Thymus (tissue), 11 donors: Measurements from ENCODE around the gene TBC1D14. TPM values are rescaled to one million over a fixed set of nuclear protein-coding genes. Genes with fewer than 3 reads are reported as not detected.

ENCODE experiments used
- DNase-seq, 9 donors: peaks; one replicate each; pipeline ENCODE4 v3.0.0-alpha.2; 2013; ENCODE audit warnings: low spot score in 9 of 9, low read depth in 6 of 9, missing footprints in 1 of 9
- H3K27ac ChIP-seq, 2 donors: one replicate each; pipeline ENCODE4 v1.5.1; 2013; ENCODE audit warnings: control low read depth in 1 of 2, low read depth in 1 of 2, low read length in 1 of 2, mild to moderate bottlenecking in 1 of 2, moderate library complexity in 1 of 2
- H3K27me3 ChIP-seq, 2 donors: one replicate each; pipeline ENCODE4 v1.5.1; 2013; ENCODE audit warnings: low read length in 1 of 2; ENCODE audit not compliant: control insufficient read depth in 2 of 2, insufficient read depth in 1 of 2
- H3K36me3 ChIP-seq, 2 donors: one replicate each; pipeline ENCODE4 v1.5.1; 2013; ENCODE audit warnings: low read length in 1 of 2, mild to moderate bottlenecking in 1 of 2, moderate library complexity in 1 of 2; ENCODE audit not compliant: control insufficient read depth in 2 of 2, insufficient read depth in 2 of 2
- H3K4me1 ChIP-seq, 2 donors: one replicate each; pipeline ENCODE4 v1.5.1; 2013; ENCODE audit warnings: low read length in 2 of 2; ENCODE audit not compliant: control insufficient read depth in 2 of 2, insufficient read depth in 2 of 2
- H3K4me3 ChIP-seq, 2 donors: one replicate each; pipeline ENCODE4 v1.5.1; 2013; ENCODE audit warnings: low read length in 2 of 2, control low read depth in 1 of 2, mild to moderate bottlenecking in 1 of 2
- H3K9me3 ChIP-seq, 2 donors: one replicate each; pipeline ENCODE4 v1.5.1; 2013; ENCODE audit warnings: low read length in 1 of 2, mild to moderate bottlenecking in 1 of 2; ENCODE audit not compliant: control insufficient read depth in 2 of 2, insufficient read depth in 1 of 2
- WGBS: extraction: QIAGEN DNeasy Blood & Tissue Kit; methylation state at CpG from one replicate; pipeline ENCODE4 v1.1.7; 2013; 5-methylcytosine and 5-hydroxymethylcytosine counted together
- polyA plus RNA-seq: library from polyadenylated mRNA; stranded (reverse); fragments of 200-250 nt; gene quantifications from one replicate; pipeline ENCODE4 v1.2.3, GENCODE V29; 2013
- total RNA-seq: library from RNA; stranded (reverse); fragments of 120-200 nt; gene quantifications from one replicate; pipeline ENCODE4 v1.2.4, GENCODE V29; 2013
- donor health status: healthy.

Gene TBC1D14
- total and polyA plus RNA-seq, 2 donors, result 28.4 to 59.6 TPM

DNA sequence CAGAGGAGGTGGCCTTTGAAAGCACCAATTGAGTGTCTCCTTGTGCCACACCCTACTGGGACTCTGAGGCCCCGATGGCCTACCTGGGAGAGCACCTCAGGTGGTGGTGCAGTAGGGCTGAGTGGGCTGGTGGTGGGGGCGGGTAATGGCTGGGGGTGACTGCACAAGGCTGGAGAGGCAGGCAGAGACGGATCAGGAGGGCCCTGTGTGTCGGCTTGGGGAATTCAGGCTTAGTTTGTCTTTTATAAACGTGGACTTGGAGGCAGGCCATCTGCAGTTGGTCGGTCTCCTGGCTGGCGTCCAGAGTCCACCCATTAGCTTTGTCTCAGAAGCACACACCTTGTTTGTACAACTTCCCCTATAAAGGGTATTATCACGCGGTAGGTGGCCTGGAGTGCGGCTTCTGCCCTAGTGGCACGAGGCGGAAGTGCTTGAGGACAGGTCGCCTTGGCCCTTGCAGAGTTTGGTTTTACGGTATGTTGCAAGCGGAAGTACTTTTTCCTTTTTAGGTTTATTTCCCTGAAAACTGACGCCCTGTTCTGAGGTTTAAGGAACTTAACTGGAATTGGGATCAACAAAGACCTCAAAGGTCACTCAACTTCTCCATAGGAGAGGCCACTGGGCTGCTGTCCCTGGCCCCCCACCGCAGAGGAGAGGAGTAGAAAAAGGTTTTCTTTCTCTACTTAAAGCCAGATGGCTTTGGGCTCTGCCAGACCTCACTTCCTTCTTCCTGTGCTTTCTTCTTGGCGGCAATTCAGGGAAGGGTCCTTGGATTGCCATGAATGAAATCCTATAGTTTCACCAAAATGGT, 8.0 kb downstream of the TBC1D14 start:
- DNase-seq, result peak in 1 of 9 donors; percentile 61
- Histone ChIP-seq H3K4me3 (peak overlapping the region in 1 of 2 donors; percentile 30), H3K36me3 (peaks cover 2 to 3% of the 10 kb centered on the region in 2 donors), H3K27ac (peak overlapping the region; percentile 92 to 93), H3K9me3 (peaks cover 0 to 6% of the 10 kb centered on the region in 2 donors), H3K27me3 (no peaks in the 10 kb centered on the region), H3K4me1 (peaks cover 37 to 48% of the 10 kb centered on the region in 2 donors)
- 40% methylated on average over 18 of the region's 18 CpGs for WGBS

- H3K27me3 ChIP-seq, result no peaks in the 10 kb centered on the region
- H3K36me3 ChIP-seq, result peaks cover 3 to 8% of the 10 kb centered on the region in 2 donors
- peak in 2 of 9 donors; percentile 59 to 83 for DNase-seq
- peaks cover 0 to 6% of the 10 kb centered on the region in 2 donors for H3K9me3 ChIP-seq
- WGBS, result 3% methylated on average over 7 of the region's 7 CpGs
- peak overlapping the region; percentile 92 to 93 for H3K27ac ChIP-seq
- H3K4me3 ChIP-seq, result peak overlapping the region in 1 of 2 donors; percentile 30
- peaks cover 33 to 46% of the 10 kb centered on the region in 2 donors for H3K4me1 ChIP-seq
Observed at GRCh38 chr4:6918338-6918737, 8.7 kb downstream of the TBC1D14 start.

DNA sequence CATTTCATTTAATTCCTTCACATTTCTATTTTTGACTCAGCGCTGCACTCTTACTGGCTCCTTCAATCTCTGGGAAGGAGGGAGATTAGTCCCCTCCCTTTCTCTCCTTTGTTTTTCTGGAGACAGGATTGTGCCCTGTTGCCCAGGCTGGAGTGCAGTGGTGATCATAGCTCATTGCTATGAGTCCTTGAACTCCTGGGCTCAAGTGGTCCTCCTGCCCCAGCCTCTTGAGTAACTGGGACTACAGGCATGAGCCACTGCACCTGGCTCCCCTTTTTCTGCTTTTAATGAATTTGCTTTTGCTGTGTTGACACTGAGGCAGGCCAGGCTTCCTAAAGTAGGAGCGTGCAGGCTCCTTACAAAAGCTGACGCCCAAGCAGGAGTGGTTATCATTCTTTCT, 10.5 kb downstream of the TBC1D14 start:
- H3K27me3 ChIP-seq, result no peaks in the 10 kb centered on the region
- DNase-seq, result no peak

GRCh38 chr4:6923507-6923906, 13.9 kb downstream of the TBC1D14 start:
- H3K27me3 ChIP-seq, result no peaks in the 10 kb centered on the region
- peaks cover 28 to 45% of the 10 kb centered on the region in 2 donors for H3K4me1 ChIP-seq
- no peak overlapping the region for H3K27ac ChIP-seq
- peaks cover 28% of the 10 kb centered on the region in 2 donors for H3K36me3 ChIP-seq
- H3K9me3 ChIP-seq, result peaks cover 0 to 6% of the 10 kb centered on the region in 2 donors
- WGBS, result 99% methylated on average over 32 of the region's 32 CpGs
- DNase-seq, result no peak
- no peak overlapping the region for H3K4me3 ChIP-seq

More for the DNA sequence above, 10.5 kb downstream of the TBC1D14 start:
- H3K4me1 ChIP-seq, result peaks cover 32 to 44% of the 10 kb centered on the region in 2 donors
- peaks cover 0 to 6% of the 10 kb centered on the region in 2 donors for H3K9me3 ChIP-seq
- no peak overlapping the region for H3K4me3 ChIP-seq
- H3K36me3 ChIP-seq, result peaks cover 19 to 23% of the 10 kb centered on the region in 2 donors
- WGBS, result 62% methylated on average over 3 of the region's 3 CpGs
- peak overlapping the region in 1 of 2 donors; percentile 42 for H3K27ac ChIP-seq

DNA sequence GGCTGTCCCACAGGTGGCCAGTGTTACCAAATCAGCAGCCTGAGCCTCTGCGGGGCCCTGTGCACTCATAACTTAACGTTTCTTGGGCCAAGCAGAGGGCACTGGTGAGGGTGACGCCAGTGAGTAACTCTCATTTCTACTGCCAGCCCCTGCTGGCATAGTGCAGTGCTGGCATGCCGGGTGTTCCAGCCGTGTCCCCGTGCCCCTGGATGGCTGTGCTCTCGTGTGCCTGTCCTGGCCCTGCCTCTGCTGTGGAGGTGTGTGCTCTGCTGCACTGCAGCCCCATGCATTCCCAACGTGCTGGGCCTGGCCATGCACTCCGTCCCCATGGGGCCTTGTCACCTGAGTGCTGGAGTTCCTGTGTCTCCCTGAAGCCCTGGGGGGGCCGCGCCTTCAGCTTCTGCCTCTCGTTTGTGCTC, 14.7 kb downstream of the TBC1D14 start:
- Histone ChIP-seq H3K27ac (no peak overlapping the region), H3K4me1 (peaks cover 33 to 46% of the 10 kb centered on the region in 2 donors), H3K27me3 (no peaks in the 10 kb centered on the region), H3K36me3 (peaks cover 28% of the 10 kb centered on the region in 2 donors), H3K4me3 (no peak overlapping the region), H3K9me3 (peaks cover 0 to 6% of the 10 kb centered on the region in 2 donors)
- no peak for DNase-seq
- over 99% methylated on average over 12 of the region's 12 CpGs for WGBS

- peaks cover 0 to 6% of the 10 kb centered on the region in 2 donors for H3K9me3 ChIP-seq
- peak overlapping the region in 1 of 2 donors; percentile 17 for H3K27ac ChIP-seq
- no peak overlapping the region for H3K4me3 ChIP-seq
- peaks cover 40 to 53% of the 10 kb centered on the region in 2 donors for H3K4me1 ChIP-seq
- 37% methylated on average over 14 of the region's 14 CpGs for WGBS
- no peaks in the 10 kb centered on the region for H3K27me3 ChIP-seq
- H3K36me3 ChIP-seq, result peaks cover 25 to 28% of the 10 kb centered on the region in 2 donors
- peak in 1 of 9 donors; percentile 38 for DNase-seq
Observed at GRCh38 chr4:6925357-6925836, 15.8 kb downstream of the TBC1D14 start.

- Histone ChIP-seq H3K27me3 (no peaks in the 10 kb centered on the region), H3K4me1 (peaks cover 40 to 50% of the 10 kb centered on the region in 2 donors), H3K9me3 (peaks cover 0 to 6% of the 10 kb centered on the region in 2 donors), H3K36me3 (peaks cover 28% of the 10 kb centered on the region in 2 donors), H3K4me3 (no peak overlapping the region), H3K27ac (peak overlapping the region in 1 of 2 donors; percentile 25)
- peak in 1 of 9 donors; percentile 36 for DNase-seq
- 72% methylated on average over 19 of the region's 19 CpGs for WGBS
Observed at GRCh38 chr4:6926081-6926480, 16.5 kb downstream of the TBC1D14 start.

GRCh38 chr4:6926681-6927478, 17.3 kb downstream of the TBC1D14 start:
- no peak overlapping the region for H3K4me3 ChIP-seq
- peak in 3 of 9 donors; percentile 58 to 71 (median 60) for DNase-seq
- H3K4me1 ChIP-seq, result peaks cover 40 to 50% of the 10 kb centered on the region in 2 donors
- peaks cover 0 to 6% of the 10 kb centered on the region in 2 donors for H3K9me3 ChIP-seq
- H3K27ac ChIP-seq, result peak overlapping the region; percentile 52 to 62
- no peaks in the 10 kb centered on the region for H3K27me3 ChIP-seq
- 59% methylated on average over 13 of the region's 13 CpGs for WGBS
- H3K36me3 ChIP-seq, result peaks cover 28 to 31% of the 10 kb centered on the region in 2 donors
